Right lobe of liver (tissue), 6 donors: ENCODE measurements around the gene CYB5B. TPM values are rescaled to one million over a fixed set of nuclear protein-coding genes. Genes with fewer than 3 reads are reported as not detected.
A peak's percentile ranks its signal among the peaks of the same experiment; 100 is the strongest.

Source experiments
- ATAC-seq, 4 donors: fragments of 200-7000 bp; cut with Tn5 transposase; one replicate each; pipeline ENCODE4 v1.9.1; 2020; ENCODE audit warnings: mild to moderate bottlenecking in 4 of 4, moderate library complexity in 4 of 4
- DNase-seq, 3 donors: peaks; one replicate each; pipeline ENCODE4 v3.0.0-alpha.2; 2020
- H3K27ac ChIP-seq, 3 donors: fragments of 200-600 bp; one replicate each; pipeline ENCODE4 v1.8.0; 2022
- H3K27me3 ChIP-seq, 2 donors: fragments of 200-600 bp; one replicate each; pipeline ENCODE4 v1.8.0; 2022
- H3K36me3 ChIP-seq, 4 donors: fragments of 200-600 bp; sonication (generic) in 1 of 4; one replicate each; pipeline versions ENCODE4 v1.5.1 to v1.8.0; 2017 to 2022; ENCODE audit warnings: control low read depth in 1 of 4
- H3K4me1 ChIP-seq, 4 donors: fragments of 200-600 bp; sonication (generic) in 1 of 4; one replicate each; pipeline versions ENCODE4 v1.5.1 to v1.8.0; 2017 to 2022; ENCODE audit warnings: control low read depth in 1 of 4
- H3K4me3 ChIP-seq, 3 donors: fragments of 200-600 bp; one replicate each; pipeline ENCODE4 v1.8.0; 2022
- H3K9me3 ChIP-seq, 4 donors: fragments of 200-600 bp; sonication (generic) in 1 of 4; one replicate each; pipeline versions ENCODE4 v1.5.1 to v1.8.0; 2017 to 2022; ENCODE audit warnings: control low read depth in 1 of 4
- CTCF ChIP-seq, 4 donors: fragments of 200-600 bp in 3 of 4; fragments of 450-650 bp in 1 of 4; IDR thresholded peaks; one replicate each; pipeline versions ENCODE4 v1.5.1 to v1.8.0; 2016 to 2022; ENCODE audit warnings: antibody characterized with exemption in 4 of 4, mild to moderate bottlenecking in 2 of 4
- POLR2A ChIP-seq: fragments of 450-650 bp; IDR thresholded peaks from one replicate; pipeline ENCODE4 v1.6.1; 2017; ENCODE audit warnings: antibody characterized with exemption, mild to moderate bottlenecking
- WGBS: methylation state at CpG from one replicate; pipeline ENCODE4 v1.1.6; 2018; ENCODE audit warnings: low coverage, low lambda C conversion rate; ENCODE audit not compliant: insufficient coverage; ENCODE audit errors: missing lambda C conversion rate; 5-methylcytosine and 5-hydroxymethylcytosine counted together
- intact Hi-C, 2 donors: fragments of 100-400 bp; cut with DNase I; formaldehyde crosslinking; loops; one replicate each; pipeline versions ENCODE4 v1.11.2 to v1.14.1; 2022
- total RNA-seq, 6 experiments: library from RNA; depleted of rRNA in 2 of 6; stranded (reverse); fragments of >200 nt in 2 of 6; fragmentation: NEBNext Ultra II Directional in 3 of 6; extraction: Animal tissue kit (Norgen Biotek cat#: 25700) in 3 of 6; gene quantifications; one replicate each; pipeline versions ENCODE4 v1.1.0 to v1.2.4, GENCODE V29; 2016 to 2023
- donor health status: DM: no; HTN: yes; CAD: no.
- donor health status: DM: no; HTN: no; CAD: no.
- donor health status: DM: no; HTN: no; CAD: no.
- donor health status: DM: no; HTN: yes; CAD: no.
- donor health status: DM: no; HTN: yes; CAD: no.

The CYB5B gene
- total RNA-seq, 6 experiments from 2014 or later: 19.1 to 42.1 (median 30.5) TPM

GRCh38 chr16:69411064-69411985, 13.1 kb upstream of the CYB5B start:
- no peak overlapping the region for H3K27ac ChIP-seq
- H3K27me3 ChIP-seq: no peaks in the 10 kb centered on the region
- no peaks in the 10 kb centered on the region for H3K36me3 ChIP-seq
- no peak overlapping the region for H3K4me3 ChIP-seq
- 96% methylated on average over 10 of the region's 18 CpGs for WGBS
- no peak for TF ChIP-seq POLR2A
- TF ChIP-seq CTCF (IDR thresholded peaks at IDR 0.05): no peak
- H3K9me3 ChIP-seq: no peaks in the 10 kb centered on the region
- intact Hi-C loops: no loop called here
- ATAC-seq (no peak), DNase-seq (no peak)
- H3K4me1 ChIP-seq: no peaks in the 10 kb centered on the region

DNA sequence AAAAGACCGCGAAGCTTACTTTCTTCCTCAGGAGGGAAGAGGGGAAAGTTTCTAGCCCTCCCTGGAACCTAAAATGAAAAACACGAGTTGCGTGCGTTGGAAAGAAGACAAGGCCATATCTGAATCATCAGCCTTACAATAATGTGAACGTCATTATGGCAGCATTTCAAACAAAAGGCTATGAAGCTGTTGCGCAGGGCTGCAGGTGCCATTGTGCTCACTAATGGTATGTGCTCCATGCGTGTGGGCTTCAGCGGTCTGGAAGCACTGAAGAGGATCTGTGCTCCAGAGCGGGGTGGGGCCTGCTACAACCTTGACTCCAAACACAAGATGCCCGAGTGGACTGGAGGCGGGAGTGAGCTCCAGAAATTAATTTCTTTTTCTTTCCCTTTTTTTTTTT, 12.1 kb upstream of the CYB5B start:
- no peak for TF ChIP-seq CTCF (IDR thresholded peaks at IDR 0.05)
- TF ChIP-seq POLR2A: no peak
- H3K27me3 ChIP-seq: no peaks in the 10 kb centered on the region
- 89% methylated on average over 9 of the region's 12 CpGs for WGBS
- H3K4me1 ChIP-seq: no peaks in the 10 kb centered on the region
- no peaks in the 10 kb centered on the region for H3K36me3 ChIP-seq
- ATAC-seq (no peak), DNase-seq (no peak)
- no peaks in the 10 kb centered on the region for H3K9me3 ChIP-seq
- intact Hi-C loops: no loop called here
- H3K27ac ChIP-seq: no peak overlapping the region
- H3K4me3 ChIP-seq: no peak overlapping the region

DNA sequence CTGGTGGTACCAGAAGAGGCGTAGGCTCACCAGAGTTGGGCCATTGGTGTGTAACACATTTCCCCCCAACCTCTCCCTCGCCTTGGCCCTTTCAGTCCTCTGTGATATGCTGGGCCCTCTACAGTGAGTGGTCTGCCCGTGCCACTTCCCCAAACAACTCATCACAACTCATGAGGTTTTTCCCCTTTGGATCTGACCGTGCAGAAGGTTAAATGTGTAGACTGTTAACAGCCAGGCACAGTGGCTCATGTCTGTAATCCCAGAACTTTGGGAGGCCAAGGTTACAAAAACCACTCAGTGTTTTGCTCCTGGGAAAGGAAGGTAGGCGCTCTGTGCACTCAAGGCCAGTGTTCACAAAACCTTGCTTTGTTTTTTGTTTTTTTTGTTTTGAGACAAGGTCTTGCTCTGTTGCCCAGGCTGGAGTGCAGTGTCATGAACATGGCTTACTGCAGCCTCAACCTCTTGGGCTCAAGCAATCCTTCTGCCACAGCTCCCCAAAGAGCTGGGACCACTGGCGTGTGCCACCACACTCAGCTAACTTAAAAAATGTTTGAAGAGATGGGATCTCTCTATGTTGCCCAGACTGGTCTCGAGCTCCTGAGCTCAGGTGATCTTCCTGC, 11.3 kb upstream of the CYB5B start:
- 86% methylated on average over 5 of the region's 7 CpGs for WGBS
- Histone ChIP-seq H3K4me3 (no peak overlapping the region), H3K27me3 (no peaks in the 10 kb centered on the region), H3K27ac (no peak overlapping the region), H3K4me1 (no peaks in the 10 kb centered on the region), H3K9me3 (no peaks in the 10 kb centered on the region), H3K36me3 (no peaks in the 10 kb centered on the region)
- intact Hi-C loops: no loop called here
- TF ChIP-seq POLR2A (no peak), CTCF (IDR thresholded peaks at IDR 0.05) (no peak)
- DNase-seq (no peak), ATAC-seq (no peak)

DNA sequence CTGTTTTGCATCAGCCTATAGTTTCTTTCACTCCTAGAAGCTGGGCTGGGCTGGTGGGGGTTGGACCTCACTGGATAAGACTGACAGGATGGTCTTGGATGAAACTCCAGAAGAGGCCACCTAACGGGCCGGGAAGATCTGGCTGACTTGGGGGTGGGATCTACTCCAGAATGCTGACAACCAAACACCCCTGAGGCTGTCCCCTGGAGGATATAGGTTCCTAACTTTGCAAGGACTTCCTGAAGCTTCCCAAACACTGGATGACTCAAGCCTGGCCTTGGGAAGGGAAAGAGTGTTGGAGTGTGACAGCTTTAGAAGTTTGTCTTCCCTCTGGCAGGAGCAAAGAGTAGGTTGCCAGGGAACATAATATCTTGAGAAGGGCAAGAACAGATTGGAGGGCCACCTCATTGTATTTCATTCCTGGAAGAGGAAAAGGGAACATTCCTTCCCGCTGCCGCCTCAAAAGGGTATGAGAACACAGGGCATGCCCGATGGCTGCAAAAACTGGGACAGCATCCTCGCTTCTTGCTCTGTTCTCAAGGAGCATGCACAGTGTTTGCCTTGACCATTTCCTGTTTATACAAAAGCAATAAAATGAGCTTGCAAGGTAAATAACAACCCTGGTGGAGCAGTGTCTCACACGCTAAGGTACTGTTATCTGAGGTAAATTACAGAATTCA, 6.8 kb upstream of the CYB5B start:
- no peak overlapping the region for H3K4me3 ChIP-seq
- H3K4me1 ChIP-seq: peaks cover 0 to 6% (median 0%) of the 10 kb centered on the region in 4 donors
- DNase-seq (no peak), ATAC-seq (peak in 1 of 4 donors; percentile 37)
- intact Hi-C loops: no loop called here
- TF ChIP-seq POLR2A (no peak), CTCF (IDR thresholded peaks at IDR 0.05) (no peak)
- WGBS: 78% methylated on average over 7 of the region's 7 CpGs
- no peaks in the 10 kb centered on the region for H3K9me3 ChIP-seq
- no peaks in the 10 kb centered on the region for H3K27me3 ChIP-seq
- H3K27ac ChIP-seq: no peak overlapping the region
- no peaks in the 10 kb centered on the region for H3K36me3 ChIP-seq
